GM19452 (cell line): ENCODE measurements around the gene GRPEL2.
A peak's percentile ranks its signal among the peaks of the same experiment; 100 is the strongest.

Experiments
- ATAC-seq: cut with Tn5 transposase; IDR thresholded peaks from one replicate; pipeline ENCODE4 v1.9.1; 2021; ENCODE audit not compliant: unreplicated experiment

GRPEL2 gene

DNA sequence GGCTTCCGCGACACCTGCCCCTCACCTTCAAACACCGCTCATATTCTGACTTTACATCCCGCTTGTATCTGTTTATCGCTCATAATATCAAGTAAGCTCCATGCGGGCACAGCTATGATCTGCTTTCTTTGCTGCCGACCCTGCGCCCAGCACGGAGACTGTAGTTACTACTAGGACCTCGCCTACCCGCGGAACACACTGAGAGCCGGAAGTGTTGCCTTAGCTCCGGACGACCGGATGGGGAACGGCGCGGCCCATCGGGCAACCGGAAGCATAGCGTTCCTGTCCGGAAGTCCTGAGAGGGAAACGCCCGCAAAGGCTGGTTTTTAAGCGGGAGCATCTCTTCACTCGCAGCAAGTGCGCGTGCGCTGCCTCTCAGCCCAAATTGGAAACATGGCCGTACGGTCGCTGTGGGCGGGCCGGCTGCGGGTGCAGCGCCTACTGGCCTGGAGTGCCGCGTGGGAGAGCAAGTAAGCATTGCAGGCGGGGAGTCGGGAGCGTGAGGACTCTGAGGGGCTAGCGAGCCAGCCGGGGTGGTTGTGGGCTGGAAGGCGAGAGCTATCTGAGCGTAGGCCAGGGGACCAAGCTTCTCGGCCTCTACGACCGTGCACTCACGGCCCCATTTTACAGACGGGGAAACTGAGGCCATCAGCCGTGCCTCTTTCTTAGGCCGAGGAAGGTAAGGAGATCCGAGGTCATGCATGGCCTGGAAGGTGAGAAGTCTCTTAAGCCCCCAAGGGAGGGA lies at the start of gene GRPEL2:
Gene GRPEL2 (plus strand): TSS at position 353 of the 745 bp plus-strand sequence. CDS start 41 bp downstream, at position 394.
- ATAC-seq, result peak; percentile 96

GRCh38 chr5:149297340-149298025 lies 47.8 kb upstream of the GRPEL2 start:
- no peak for ATAC-seq

GRCh38 chr5:149298163-149298562 lies 47.1 kb upstream of the GRPEL2 start:
- ATAC-seq, result no peak

DNA sequence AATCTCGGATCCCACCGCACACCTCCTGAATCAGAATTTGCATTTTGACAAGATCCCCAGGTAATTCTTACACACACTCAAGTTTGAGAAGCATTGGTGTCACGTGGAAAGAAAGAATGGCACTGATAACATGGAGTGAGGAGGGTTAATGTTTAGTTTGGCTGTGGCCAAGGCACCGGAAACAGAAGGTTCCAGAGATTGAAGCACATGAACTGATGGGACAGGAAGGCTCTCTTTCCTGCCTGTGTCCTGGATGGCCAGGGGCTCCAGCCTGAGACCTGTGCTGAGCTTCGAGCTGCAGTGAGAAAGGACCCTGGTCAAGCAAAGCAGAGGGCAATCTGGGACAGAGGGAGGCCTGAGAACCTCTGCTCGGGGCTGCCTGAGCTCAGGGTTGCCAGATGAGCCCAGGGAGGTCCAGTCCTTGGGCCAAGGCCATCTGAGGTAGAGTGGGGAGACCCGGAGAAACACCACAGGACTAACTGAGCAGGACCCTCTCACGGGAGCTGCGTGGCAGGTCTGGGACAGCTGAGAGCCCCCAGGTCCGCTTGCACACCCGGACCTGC lies 46.4 kb upstream of the GRPEL2 start:
- ATAC-seq, result peak; percentile 68

DNA sequence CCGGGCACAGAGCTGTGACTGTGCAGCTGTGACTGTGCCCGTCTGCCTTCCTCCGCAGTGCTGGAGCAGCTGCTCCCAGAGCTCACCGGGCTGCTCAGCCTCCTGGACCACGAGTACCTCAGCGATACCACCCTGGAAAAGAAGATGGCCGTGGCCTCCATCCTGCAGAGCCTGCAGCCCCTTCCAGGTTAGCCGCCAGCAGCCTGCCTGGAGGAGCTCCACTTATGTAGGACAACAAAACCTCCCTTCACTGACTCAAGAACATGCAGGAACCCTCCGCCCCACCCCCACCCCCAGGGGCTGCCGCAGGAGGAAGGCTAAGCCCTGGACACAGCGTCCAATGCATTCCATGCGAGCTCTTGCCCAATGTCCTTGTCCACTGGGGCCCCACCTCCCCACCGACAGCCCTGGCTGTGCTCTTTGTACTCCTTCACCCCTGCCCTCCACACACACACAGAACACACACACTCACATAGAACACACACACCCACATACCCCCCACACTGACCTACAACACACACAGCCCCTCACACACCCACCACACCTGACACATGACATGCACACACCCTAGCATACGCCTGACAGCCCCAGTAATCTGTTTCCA lies 45.7 kb upstream of the GRPEL2 start:
- no peak for ATAC-seq

DNA sequence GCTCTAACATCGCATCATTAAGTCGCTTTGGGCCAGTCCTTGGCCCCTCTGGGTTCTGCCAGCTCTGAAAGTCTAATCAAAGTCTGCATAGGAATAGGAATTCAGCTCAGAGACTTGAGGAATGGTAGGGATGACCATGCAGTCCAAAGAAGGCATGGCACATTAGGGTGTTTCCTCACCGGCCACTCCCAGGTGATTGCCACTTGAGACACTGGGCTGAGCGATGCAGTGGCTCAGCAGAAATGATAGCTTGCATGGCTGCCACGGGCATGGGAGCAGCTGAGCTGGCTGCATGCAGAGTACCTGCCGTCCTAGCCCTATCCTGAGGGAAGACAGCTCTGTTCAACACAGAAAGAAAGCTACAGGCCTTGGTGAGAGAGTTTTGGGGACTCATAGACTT lies 44.9 kb upstream of the GRPEL2 start:
- ATAC-seq, result no peak

GRCh38 chr5:149301049-149301743 lies 44.1 kb upstream of the GRPEL2 start:
- ATAC-seq, result no peak

DNA sequence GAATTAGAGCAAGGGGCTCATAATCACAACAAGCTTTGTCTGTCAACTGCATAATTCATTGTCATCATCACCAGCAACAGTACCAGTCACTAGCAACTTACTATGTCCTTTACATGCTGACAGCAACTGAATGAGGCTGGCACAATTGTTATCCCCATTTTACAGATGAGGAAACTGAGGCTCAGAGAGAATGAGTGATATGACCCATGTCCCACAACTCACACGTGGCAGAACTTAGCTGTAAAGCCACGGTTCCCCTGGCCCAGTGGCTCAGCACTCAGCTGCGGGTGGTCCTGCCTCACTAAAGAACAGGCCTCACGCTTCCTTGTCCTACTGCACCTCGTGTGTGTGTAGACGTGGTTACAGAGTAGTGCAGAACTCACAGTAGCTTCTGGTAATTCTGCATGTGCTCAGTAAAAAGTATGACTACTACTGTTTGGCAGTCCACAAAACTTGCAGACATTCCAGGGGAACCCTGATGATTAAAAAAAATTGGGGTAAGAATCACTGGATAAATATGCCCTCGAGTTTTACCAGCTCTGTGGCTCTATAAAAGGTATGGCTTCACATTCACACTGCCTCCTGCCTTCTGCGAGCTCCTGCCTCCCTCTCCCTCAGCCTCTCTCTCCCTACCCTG lies 43.4 kb upstream of the GRPEL2 start:
- ATAC-seq, result no peak

DNA sequence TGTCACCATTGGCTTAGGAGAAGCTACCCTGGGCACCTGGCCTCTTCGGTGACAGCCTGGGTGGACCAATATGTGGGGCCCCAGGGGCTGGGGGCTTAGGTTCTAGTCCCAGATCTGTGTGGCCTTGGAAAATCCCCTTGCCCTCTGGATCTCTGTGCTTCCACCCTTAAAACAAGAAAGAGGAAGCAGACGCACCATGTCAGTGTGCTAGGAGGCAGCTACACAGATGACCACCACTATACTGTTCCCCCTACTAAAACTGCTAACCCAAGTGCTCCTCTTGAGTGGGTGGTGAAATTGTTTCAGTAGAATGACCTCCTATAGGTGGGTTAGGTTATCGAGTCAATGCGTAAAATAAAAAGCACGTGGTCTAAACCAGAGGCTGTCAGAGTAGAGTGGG lies 42.7 kb upstream of the GRPEL2 start:
- ATAC-seq, result no peak

DNA sequence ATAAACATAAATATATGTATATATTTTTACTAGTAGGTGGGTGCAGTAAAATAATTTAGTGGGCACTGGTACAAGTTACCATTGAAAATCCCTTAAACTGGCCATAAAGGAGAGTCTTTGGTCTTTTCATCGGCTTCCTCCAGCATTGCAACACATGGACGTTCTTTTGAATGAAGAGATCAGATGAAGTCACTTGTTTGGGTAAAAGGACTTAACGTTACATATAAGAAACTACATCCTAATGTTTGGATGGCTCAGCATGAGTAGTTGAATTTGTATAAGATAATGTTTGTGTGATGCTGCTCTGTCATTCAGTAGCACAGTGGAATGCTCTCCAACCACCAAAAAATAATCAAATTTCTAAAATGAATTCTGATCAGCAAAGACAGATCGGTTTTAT lies 42.1 kb upstream of the GRPEL2 start:
- no peak for ATAC-seq

DNA sequence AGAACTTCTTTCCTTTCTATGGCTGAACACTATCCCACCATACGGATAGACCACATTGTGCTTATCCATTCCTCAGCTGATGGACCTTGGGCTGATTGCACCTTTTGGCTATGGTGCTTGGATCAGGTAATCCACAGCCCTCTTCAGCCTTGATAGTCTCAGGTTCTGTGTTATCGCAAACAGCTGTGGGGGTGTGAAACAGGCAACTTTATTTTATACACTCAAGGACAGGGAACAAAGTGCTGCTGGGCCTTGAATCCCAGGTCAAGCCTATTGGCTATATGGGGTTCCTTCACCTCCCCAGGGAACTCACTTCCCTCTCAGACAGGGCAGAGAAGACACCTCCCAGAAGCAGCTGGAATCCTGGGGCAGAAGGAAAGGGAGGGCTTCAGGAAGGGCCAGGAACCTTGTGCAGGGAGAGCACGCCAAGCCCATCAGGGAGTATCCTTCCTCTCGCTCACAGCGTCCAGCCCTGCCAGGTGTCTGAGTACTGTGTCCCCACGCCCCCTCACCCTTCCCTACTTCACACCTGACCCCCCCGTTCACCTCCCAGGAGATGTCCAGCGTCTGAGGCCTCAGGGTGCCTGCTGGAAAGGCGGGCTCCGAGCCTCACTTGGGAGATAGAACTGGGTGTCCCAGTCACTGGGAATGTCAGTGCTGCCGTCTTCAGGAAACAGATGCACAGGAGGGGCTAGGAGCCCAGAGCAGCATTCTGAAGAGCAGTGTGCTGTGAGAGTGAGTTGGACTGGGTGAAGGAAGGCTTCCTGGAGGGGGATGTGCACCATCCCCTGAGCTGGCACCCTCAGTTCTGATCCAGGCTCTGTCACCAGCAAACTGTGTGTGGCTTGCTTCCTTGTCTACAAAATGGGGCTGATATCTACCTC lies 40.9 kb upstream of the GRPEL2 start:
- ATAC-seq, result no peak

DNA sequence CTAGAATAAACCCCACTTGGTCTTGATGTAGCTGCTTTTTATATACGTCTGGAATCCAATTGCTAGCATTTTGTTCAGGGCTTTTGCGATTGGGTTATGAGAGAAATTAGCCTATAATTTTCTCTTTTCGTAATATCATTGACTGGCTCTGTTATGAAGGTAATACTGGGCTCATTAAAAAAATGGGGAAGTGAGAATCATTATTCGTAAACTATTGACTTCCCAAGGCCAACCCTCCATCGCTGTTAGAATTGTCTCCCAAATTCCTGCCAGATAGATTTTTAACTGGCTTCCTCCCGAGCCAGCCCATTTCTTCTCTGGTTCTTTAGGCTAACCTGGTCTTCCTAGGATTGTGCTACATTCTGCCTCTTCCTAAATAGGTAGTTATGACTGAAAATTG lies 35.9 kb upstream of the GRPEL2 start:
- ATAC-seq, result no peak

GRCh38 chr5:149310488-149310887 lies 34.8 kb upstream of the GRPEL2 start:
- ATAC-seq, result no peak

DNA sequence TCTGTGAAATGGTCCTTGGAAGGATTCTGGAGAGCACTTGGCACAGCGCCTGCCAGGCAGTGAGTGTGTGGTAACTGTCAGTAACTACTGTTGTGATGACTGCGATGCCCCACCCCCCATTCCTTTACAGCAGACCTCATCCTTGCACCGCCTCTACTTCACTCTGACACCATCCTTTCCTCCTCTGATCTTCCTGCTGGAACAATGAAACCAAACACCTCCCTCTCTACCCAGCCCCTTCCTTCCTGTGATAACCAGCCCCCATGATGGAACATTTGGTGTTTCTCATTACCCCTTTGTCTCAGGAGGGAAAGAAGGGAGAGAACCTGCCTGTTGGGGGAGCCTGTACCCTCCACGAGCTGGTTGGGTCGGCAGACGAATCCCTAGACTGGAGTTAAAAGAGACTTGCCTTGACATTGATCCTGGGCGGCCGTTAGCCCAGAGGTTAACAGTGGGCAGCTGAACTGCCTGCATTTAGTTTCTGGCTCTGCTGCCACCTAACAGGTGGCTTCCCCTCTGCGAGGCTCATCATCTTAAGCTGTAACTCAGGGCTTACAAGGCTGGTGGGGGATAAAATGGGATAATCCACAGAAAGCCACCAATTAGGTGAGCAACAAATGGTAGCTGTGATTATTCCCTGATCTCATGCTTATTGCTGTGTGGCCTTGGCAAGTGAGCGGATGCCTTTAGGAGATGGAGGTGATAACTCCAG lies 34.2 kb upstream of the GRPEL2 start:
- no peak for ATAC-seq

DNA sequence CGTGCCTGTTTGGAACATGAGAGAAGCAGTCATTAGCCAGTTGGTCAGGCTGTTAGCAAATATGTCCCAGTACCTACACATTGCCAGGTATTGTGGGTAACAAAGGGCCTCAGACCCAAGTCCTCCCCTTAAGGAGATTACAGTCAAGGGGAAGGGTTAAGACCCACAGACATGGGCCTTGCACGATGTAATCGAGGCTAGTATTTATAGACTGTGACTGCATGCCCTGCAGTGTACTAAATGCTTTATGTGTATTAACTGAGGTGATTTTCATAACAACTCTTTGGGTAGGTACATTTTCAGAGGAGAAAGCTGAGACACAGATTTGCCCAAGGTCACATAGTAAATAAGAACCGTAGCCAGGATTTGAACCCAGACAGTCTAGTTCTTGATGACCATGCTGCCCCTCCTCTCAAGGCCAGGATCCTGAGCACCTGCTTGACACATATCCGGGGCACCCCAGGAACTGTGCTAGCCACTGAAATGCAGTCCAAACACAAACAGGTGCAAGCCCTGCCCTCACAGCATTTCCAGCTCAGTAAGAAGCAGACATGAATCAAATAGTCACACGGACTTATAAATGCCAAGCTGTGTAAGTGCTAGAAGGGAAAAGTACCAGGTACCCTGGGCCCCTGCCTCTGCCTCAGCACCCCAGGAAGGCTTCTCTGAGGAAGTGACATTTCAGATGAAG lies 32.0 kb upstream of the GRPEL2 start:
- no peak for ATAC-seq

- ATAC-seq, result no peak
Observed at GRCh38 chr5:149314571-149315111, 30.7 kb upstream of the GRPEL2 start.

DNA sequence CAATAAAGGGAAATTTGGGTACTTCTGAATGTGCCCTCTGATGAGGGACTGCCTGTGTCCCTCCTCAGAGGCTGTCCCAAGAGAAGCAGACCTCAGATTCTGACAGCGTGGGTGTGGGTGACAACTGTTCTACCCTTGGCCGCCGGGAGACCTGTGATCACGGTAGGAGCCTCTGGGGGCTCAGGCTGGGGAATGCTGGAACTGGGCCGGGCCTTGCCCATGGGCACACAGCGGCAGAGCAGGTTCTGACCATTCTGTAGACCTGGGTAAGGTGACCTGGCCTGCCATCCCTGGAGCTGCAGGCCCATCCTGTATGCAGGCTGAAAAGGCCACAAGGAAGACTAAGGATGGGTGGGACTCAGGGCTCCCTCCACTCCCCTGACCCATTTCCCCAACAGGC lies 29.5 kb upstream of the GRPEL2 start:
- ATAC-seq, result no peak

- ATAC-seq, result peak; percentile 79
Observed at GRCh38 chr5:149317281-149318048, 27.8 kb upstream of the GRPEL2 start.
